Stimulated activated CD4-positive, alpha-beta T cell treated with anti-CD3 and anti-CD28 coated beads, Interleukin-12 subunit alpha, Interleukin-12 subunit beta, amount 100 ng/mL, for 48 hours (primary cell): ENCODE measurements around the gene DPP6.

Source experiments
- DNase-seq, 3 donors: peaks; one replicate each; pipeline ENCODE4 v3.0.0-alpha.2; 2020; ENCODE audit warnings: low read depth in 2 of 3, low spot score in 1 of 3

Gene DPP6

DNA sequence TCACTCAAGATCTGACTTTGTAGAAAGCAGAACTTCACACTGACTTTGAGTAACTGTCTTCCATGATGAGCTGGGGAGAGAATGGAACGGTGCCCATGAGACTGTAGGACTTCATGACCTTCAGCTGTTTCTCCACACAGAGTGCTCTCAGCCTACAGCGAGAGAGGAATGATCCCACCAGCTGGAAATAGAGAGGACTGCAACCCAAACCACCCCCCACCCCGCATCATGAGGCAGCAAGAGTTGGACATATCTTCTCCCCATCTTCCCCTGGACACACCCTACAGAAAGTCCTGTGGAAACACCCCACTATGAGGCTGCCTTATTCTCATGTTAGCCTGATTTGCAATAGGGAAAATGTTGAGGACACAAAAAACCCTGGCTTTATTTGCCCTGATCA, 638.2 kb downstream of the DPP6 start:
- no peak for DNase-seq

DNA sequence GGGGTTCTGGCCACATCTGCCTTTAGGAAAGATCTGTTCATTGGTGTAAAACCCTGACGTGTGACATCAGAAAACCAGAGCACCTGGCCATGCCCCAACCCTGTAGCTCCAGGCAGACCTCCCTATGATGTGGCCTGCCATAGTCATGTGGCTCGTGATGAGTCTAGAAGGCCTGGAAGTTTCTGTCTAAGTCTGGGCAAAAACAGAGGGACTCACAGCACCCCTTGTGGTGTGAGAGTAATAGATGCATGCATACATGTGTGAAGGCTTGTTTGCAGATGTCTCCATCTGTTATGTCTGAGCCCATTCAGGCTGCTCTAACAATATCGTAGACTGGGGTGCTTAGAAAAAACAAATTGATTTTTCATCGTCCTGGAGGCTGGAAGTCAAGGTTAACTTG, 641.5 kb downstream of the DPP6 start:
- DNase-seq = no peak

DNA sequence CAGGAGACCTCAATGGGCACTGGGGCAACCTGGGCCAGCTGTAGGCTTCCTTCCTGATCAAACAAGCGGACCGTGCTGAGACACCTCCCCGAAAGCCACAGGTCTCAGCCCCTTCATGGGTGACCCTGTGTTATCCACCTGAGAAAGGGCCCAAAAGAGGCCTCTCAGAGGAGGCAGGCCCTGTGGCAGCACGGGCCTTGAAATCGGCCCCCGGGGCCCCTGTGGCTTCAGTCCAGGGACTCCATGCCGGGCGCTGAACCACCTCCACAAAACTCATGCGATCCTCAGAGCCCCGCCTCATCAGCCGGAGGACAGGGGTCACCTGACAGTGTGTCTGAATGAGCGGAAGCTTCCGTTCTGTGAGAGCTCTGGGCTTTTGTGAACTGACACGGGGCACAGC, 643.6 kb downstream of the DPP6 start:
- DNase-seq = no peak

DNA sequence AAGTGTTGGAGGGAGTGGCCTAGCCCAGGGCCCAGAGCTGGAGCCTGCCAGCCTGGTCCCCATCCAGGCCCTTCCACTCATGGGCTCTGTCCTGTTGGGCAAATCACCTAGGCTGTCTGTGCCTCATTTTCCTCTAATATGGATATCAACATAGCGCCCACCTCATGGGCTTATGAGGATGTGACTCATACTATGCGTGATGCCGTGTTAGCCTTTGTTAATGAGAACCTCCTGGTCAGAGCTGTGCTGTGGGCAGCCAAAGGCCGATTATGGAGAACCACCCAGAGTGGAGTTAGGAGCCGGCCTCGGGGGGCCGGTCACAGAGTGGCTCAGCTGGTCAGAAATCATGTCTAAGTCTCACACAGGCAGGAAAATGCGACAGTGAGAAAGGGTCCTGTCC, 644.4 kb downstream of the DPP6 start:
- DNase-seq = no peak

DNA sequence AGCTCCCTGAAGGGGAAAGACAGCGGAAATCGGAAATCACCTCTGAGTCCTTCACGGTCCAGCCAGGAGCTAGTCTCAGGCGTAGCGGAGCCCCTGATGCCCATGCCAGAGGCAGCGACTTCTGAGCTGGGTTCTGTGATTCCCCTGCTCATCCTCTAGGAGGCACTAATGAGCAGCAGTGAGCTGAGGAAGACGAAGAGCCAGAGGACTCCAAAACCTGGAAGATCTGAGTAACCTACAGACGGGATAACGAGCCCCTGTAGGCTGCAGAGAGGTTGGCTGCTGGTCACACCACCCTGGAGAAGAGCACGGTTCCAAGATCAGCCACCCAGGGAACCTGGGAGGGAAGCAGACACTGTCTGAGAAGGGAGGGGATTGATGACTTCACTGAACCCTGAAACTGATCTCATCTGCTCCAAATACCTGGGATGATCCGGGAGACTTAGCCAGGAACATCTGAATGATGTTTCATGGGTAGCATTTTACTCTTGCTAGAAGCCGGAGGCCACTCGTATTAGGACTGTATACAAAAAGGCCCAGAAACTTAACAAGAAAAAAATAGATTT, 646.6 kb downstream of the DPP6 start:
- no peak for DNase-seq

DNA sequence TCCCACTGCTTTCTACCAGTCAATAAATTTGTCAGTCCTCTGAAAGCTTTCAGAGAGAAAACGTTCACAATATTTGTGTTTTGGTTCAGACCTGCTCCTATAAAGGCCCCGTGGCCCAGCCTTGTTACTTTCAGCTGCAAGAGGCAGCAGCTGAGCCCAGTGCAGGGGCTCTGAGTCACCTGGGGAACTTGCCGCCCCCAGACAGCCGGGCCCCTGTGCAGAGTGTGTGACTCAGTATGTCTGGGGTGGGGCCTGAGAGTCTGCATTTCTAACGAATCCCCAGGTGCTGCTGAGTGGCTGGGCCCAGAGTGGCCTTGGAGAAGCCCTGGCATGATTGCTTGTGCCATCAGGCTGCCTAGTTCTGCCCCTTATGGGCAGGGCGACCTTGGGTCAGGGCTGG, 647.2 kb downstream of the DPP6 start:
- no peak for DNase-seq

DNA sequence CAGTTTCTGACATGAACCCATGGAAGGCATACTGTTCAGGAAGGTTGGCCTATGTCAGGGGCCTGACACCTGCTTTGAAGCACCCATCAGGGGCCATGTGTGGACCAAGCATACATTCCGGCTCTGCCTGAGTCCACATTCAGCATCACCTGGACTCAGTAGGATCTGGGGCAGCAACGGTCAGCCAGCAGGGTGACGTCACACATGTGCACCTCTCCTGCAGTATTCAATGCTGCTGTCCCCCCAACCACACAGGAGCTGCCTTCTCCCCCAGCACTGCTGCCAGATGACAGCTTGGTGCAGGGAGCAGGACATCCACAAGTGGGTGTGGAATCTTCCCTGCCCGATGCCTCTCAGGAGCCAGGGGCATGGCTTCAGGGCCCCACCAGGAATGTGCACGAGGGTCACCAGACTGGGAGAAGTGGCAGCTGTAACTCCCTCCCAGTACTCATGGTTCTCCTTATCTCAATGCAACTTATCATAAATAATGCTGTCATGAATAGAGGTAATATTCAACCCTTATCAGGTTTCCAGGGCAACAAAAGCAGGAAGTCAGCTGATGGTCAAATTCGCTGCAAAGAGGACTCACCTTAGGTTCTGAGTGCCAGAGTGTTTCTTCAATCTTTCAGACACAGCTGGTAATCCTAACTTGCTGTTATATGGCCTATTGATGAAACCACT, 657.8 kb downstream of the DPP6 start:
- no peak for DNase-seq

DNA sequence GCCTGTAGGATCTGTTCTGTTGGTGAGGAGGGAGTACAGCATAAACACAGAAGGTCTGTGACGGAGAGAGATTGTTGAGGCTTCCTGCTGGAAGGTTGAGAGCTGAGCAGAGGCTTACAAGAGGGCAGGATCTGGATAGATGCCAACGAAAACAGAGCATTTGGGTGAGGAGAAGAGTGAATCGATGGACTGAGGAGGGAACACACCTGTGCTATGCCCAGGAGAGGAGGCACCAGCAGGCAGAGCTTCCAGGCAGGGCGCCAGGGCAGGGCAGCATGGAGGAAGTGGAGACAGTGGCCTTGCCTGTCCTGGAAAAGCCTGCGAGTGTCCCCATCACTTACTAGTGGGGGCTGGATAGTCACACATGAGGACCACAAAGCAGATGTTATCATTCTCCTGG, 667.8 kb downstream of the DPP6 start:
- DNase-seq = no peak

DNA sequence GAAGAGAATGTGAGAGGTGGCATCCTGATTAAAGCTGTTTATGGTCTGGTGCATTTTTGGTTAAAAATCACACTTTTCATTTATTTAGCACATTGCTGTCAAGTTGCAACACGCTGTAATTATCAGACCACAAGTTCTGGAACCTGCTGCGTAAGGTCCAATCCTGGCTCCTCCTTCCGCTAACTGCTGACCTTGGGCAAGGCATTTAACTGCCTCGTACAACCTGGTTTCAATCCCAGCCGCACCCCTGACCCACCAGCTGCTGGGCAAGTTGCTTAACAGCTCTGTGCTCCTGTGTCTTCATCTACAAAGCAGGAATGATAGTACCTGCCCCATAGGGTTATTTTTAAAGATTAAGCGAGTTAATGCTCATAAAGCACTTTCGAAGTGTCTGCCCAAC, 668.9 kb downstream of the DPP6 start:
- no peak for DNase-seq

DNA sequence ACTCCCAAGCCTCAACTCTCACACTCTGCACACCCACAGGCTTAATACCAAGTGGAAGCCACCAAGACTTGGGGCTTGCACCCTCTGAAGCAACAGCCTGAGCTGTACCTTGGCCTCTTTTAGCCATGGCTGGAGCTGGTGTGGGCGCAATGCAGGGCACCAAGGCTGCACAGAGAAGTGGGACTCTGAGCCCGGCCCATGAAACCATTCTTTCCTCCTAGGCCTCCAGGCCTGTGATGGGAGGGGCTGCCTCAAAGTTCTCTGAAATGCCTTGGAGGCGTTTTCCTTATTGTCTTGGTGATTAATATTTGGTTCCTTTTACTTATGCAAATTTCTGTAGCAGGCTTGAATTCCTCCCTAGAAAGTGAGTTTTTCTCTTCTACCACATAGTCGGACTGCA, 674.2 kb downstream of the DPP6 start:
- DNase-seq = no peak

DNA sequence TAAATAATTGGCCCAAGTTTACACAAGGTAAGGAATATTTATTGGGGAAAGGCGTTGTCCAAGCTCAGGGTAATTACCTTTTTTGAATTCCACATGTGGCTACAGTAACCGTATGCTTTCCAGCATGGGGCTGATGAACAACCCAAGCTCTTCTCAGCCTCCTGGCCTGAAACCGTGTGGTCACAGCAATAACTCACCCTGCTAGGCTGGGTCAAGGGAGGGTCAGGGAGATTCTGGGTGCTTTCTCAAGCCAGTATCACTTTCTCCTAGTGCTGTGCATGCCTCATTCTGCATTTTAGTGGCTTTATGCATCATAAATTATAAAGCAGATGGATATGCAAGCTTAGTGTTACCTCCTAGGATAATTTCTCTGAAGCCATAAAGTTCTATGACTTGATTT, 676.9 kb downstream of the DPP6 start:
- DNase-seq = no peak

DNA sequence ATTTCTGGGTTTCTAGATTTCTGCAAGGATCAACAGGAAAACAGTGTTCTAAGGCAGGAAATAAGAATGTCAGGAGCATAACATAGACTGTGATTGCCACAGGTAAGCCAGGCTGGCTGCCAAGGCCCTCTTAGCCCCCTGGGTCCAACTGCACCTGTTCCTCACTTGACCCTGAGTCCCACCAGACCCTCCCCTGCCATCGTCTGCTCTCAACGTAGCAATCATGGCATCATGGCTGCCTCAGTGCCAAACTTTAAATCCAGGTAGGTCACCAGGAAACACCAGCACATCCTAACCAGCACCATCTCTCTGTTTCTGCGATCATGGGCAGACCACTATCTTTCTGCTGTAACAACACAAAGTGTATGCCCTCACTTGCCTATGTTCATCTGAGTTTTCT, 683.6 kb downstream of the DPP6 start:
- DNase-seq = no peak

DNA sequence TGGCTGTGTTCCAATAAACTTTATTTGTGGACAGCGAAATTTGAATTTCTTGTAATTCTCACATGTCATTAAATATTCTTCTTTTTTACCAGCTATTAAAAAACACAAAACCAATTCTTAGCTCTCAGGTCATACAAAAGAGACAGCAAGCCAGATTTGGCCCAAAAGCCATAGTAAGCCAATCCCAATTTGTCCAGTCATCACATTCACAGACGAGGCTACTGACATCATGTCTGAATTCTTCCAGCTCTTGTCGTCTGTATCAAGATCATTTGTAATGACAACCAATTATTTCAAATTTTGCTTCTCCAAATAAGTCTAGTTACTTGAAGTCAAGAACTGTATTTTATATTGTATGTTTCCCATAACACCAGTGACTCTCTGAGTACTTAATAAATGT, 684.2 kb downstream of the DPP6 start:
- no peak for DNase-seq

DNA sequence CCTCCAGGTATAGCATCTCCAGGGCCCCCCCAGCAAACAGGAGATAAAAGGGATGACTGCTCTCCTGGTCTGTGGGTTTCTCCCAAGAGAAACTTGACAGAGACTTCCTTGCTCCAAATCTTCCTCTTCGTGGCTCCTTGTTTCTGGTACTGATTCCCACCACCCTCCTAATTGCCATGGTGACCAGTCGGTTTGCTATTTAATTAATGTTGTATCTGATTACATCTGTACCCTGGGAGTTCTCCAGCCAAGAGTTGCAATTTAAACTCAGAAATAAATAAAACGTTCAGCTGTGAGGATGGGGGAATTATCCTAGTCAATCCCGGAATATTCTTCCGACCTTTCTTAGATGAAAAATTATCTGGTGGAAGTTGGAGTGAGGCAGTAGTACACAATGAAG, 686.0 kb downstream of the DPP6 start:
- DNase-seq = no peak

DNA sequence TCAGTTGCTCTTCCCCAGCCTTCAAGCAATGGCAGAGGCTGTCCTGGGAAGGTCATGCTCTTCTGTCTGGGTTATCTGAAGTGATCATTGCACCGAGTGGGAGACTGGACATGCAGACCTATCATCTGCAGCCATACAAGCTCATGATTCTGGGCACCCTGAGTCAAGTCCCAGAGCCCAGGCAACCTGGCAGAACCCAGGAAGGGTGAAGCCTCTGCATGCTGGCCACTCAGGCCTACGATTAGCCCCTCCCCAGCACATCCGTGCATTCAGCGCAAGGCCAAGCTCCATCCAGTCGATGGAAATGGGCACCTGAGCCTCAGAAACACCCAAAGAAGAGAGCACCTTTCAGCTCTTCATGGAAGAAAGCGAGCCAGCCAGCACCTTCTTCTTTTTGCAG, 688.9 kb downstream of the DPP6 start:
- DNase-seq = no peak

DNA sequence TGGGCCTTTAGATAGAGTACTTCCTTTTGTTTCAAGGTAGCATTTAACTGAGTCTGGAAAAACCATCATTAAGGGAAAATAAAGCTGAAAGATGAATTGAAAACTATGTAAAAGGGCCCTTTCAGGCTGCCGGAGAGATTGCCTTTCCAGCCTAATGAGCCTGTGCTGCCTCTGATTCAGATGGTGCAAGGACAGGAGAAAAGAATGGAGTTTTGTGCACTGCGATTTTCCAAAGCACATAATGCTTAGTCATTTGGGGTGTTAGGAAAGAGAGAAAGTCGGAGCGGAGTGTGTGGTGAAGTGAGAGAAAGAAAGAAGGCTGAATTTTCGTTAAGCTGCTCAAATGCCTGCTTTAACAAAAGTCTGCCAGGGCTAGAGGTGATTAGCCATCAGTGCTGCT, 691.0 kb downstream of the DPP6 start:
- DNase-seq = no peak

DNA sequence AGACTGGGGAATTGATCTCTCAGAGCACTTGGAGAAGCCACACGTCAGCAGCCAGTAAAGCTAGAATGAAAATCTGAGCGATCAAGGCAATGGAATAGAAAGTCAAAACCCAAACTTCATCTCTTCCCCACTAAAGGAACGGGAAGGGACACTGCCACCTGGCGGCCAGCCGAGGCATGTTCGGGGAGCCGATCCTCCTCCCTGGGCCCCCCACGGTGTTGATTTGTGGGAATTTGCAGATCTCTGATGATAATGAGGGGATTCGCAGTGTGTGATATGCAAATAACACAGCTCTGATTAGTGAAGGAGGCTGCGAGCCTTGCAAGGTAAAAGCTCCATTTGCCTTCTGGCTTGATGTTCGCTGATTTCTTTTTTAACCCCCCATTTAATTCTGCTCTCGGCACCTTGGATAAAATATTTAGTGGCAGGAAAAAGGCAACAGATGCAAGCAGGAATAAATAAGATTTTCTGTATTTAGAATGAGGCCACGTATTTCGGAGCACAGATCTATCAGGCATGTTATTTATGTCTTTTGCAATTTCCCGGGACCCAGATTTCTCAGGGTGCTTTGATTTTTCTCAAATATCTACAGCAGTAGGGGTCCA, 692.2 kb downstream of the DPP6 start:
- peak in 2 of 3 donors; percentile 17 to 29 for DNase-seq

DNA sequence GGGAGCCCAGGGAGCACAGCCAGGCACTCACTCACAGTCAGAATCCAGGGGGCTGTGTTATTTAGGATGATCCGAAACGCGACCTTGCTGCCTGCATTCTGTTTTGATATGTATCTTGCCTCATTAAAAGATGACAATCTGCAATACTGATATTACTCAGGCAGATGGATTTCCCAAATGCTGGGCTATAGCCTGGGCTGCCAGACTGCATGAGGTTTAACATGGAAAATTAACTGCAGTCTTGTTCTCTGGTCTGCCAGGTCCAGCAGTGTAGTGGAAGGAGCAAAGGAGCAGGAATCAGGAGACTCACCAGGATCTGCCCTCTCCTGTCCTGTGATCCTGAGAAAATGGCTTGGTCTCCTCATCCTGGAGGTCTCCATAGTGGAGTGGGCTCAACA, 692.7 kb downstream of the DPP6 start:
- DNase-seq = no peak

DNA sequence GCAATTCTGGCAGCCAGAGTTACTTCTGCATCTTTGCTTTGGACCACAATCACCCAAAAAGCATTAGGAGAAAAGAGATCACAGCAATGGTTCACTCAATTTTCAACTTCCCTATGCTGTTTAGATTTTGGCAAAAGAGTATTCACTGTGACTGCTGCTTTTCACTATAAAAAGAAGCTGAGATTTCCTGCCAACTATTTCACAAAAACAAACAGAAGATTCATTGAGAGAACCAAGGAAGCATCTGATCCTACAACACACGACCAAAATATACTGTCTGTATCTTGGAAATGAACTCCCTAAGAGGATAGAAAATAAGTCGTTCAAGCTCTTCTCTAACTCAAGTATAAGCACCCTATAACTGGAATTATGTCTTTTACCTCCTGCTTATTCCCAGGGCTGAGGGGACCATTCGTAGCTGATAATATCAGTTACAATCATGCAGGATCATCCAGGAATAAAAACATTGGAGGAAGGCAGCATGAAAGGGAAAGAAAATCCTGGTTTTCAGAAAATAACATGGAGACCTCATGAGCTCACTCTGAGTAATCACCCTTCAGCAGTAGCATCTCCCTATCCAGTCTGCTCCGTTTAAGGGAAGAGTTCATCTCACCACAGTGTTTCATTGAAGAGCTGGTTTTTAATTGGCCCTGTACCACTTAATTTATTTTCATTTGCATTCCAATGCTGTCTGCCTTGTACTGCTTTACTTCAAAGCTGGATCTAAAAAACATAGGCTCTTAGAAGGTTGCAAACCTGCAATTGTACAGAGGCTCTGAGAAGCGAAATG, 694.6 kb downstream of the DPP6 start:
- DNase-seq = no peak

DNA sequence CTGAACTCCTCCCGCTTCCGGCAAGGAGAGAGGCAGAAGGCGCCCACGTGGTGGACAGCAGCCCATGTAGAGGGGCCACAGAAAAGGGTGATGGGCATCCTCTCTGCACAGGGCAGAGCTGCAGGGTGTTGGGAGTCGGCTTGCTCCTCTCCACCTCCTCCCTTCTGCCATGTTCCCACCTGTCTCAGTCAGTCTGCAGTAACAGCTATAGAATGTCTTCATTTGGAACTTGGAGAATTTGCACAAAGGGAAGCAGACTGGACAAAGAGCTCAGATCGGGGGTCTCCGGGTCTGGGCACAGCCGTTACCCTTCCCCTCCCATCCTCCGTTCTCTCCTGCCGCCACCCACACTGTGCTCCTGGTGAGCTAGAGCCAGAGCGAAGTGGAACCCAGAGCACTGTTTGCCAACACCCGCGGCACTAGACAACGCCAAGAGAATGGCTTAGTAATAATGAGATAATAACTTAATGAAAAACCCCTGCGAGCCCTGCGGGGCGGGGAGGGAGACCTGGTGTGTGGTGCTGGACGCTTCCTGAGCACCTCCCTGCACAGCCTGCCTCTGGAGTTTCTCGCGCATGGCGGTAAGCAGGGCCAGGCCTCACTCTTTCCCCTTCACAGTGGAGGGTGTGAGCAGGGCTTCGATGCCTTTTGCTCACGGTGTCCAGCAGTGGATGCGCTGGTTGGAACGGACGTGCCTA, 696.0 kb downstream of the DPP6 start:
- no peak for DNase-seq

DNA sequence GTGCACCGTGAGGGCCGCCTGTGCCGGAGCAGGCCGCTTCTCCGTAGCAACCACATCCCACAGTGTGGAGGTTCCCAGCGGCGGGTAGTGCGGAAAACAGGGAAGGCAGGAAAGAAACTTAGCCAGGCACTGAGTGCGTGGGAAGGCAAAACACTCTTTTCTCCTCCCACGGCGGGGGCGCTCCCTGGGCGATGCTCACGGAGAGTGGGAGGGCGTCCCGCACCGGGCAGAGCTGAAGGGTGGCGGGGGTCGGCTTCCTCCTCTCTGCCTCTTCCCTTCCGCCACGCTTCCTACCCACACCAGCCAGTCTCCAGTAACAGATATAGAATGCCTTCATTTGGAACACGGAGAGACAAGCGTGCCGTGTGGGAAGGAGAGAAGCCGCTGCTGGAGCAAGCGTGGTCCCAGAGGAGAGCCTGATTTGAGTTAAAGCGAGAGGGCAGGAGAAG, 698.2 kb downstream of the DPP6 start:
- no peak for DNase-seq

DNA sequence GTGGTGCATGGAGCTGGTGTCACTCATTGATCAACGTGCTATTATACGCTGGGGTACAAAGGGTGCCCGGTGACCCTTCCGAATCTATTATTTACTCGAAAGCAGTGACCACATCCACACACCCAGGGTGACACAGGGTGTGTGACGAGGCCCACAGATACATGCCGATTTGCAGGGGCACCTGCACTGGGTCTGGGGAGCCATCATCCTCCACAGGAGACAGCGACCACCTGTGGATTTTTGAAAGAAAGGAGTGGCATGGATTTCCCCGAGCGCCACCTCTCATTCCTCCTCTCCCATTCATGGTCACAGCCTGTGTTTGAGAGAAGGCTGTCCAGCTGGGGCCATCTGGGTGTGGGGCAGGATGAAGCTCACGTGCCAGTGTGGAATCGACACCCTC, 701.0 kb downstream of the DPP6 start:
- no peak for DNase-seq
